ENCODE measurements around the gene TRUB1. TPM values are rescaled to one million over a fixed set of nuclear protein-coding genes. Genes with fewer than 3 reads are reported as not detected.

TRUB1 gene
- total and polyA plus RNA-seq, 2 of the 4 experiments (the other 2 are of a cell fraction) = 9.1 to 17.9 TPM

DNA sequence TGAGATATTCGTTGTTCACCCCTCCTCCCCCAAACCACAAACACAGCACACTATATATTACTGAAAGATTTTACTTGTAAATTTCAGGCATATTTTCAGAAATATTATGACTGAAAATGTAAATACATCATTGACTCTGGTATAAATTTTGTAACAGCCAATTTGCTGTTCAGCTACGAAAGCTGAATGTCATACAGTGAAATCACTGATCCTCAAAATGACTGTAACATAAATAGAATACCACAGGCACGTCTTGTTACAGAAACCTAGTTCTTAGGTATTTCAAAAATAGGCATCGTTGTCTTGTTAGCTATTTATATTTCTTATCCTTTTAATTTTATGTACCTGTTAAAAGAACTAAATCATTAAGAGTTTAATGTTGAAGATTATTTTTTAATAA is 15.1 kb downstream of the TRUB1 start:
- no peak overlapping the region for H2BK20ac ChIP-seq (ENCODE audit: low read depth, low read length)
- H4K8ac ChIP-seq (ENCODE audit: low read depth in 2 of 2, low read length in 2 of 2) = no peak overlapping the region
- H2AK9ac ChIP-seq (replicated peaks; ENCODE audit: low read depth, low read length, poor library complexity) = no peak overlapping the region
- H3K9me3 ChIP-seq (ENCODE audit: control insufficient read depth, insufficient read depth, low read length) = no peaks in the 10 kb centered on the region
- no peak overlapping the region for H2AFZ ChIP-seq (replicated peaks; ENCODE audit: low read length, poor library complexity)
- no CpG with 5 or more reads among the region's 4 CpGs for WGBS, 2 experiments (ENCODE audit: extremely low coverage in 2 of 2, insufficient read length in 1 of 2)
- H3K27ac ChIP-seq (ENCODE audit: insufficient read depth, low read length) = no peak overlapping the region
- H2BK120ac ChIP-seq (ENCODE audit: low read depth, low read length) = no peak overlapping the region
- peaks cover 23 to 46% of the 10 kb centered on the region in 2 experiments for H3K79me1 ChIP-seq (ENCODE audit: low read depth in 1 of 2, low read length in 2 of 2)
- H3K4me3 ChIP-seq (ENCODE audit: insufficient read depth, low read depth, low read length) = no peak overlapping the region
- intact Hi-C loops (cut with micrococcal nuclease) = no loop called here
- no peak overlapping the region for H2BK5ac ChIP-seq (ENCODE audit: low read depth, low read length, poor library complexity, severe bottlenecking)
- no peak for ATAC-seq (ENCODE audit: low read depth)
- no peak overlapping the region for H3K9ac ChIP-seq (ENCODE audit: low read depth, low read length)
- dilution Hi-C loops (cut with HindIII; ENCODE audit: low sequenced_read_pairs, unreplicated experiment) = no loop called here
- CTCF ChIA-PET = interaction anchor here (1.2 kb wide), 1 partner anchor 13 kb away, joined by 3 read pairs; no protein-coding TSS in a partner anchor
- peaks cover 4% of the 10 kb centered on the region for H3K4me1 ChIP-seq (ENCODE audit: control insufficient read depth, insufficient read depth, low read length)
- H4K5ac ChIP-seq (ENCODE audit: low read depth, low read length) = no peak overlapping the region
- POLR2A ChIA-PET (ENCODE audit: unreplicated experiment) = interaction anchor here (1.0 kb wide), 1 partner anchor 15 kb away, joined by 3 read pairs; the partner anchor contains the start of gene TRUB1
- H3K56ac ChIP-seq (ENCODE audit: extremely low read depth, insufficient read depth, low read length) = no peak overlapping the region
- no peaks in the 10 kb centered on the region for H3K27me3 ChIP-seq (ENCODE audit: control insufficient read depth, insufficient read depth, low read length)
- no TSS peak for BruUV-seq (replicated peaks)
- TF ChIP-seq POLR2A (IDR thresholded peaks at IDR 0.05; ENCODE audit: low read depth, low read length) (no peak), MAZ (IDR thresholded peaks at IDR 0.05; ENCODE audit: borderline replicate concordance, low read depth, low read length) (no peak), MAFK (IDR thresholded peaks at IDR 0.05; ENCODE audit: low read depth, low read length) (no peak), NFE2L2 (IDR thresholded peaks at IDR 0.05; ENCODE audit: low read depth, low read length) (no peak), CHD1 (IDR thresholded peaks at IDR 0.05; ENCODE audit: low read depth, low read length) (no peak), CEBPB (IDR thresholded peaks at IDR 0.05; ENCODE audit: low read depth, low read length) (no peak), FOS (IDR thresholded peaks at IDR 0.05; ENCODE audit: low read depth, low read length) (no peak), RFX5 (IDR thresholded peaks at IDR 0.05; ENCODE audit: low read depth, low read length) (no peak), SMC3 (IDR thresholded peaks at IDR 0.05; ENCODE audit: low read depth, low read length) (no peak), BHLHE40 (IDR thresholded peaks at IDR 0.05; ENCODE audit: low read depth, low read length) (no peak), RAD21 (IDR thresholded peaks at IDR 0.05; ENCODE audit: low read length) (no peak)
- TF ChIP-seq, protein P1, sequence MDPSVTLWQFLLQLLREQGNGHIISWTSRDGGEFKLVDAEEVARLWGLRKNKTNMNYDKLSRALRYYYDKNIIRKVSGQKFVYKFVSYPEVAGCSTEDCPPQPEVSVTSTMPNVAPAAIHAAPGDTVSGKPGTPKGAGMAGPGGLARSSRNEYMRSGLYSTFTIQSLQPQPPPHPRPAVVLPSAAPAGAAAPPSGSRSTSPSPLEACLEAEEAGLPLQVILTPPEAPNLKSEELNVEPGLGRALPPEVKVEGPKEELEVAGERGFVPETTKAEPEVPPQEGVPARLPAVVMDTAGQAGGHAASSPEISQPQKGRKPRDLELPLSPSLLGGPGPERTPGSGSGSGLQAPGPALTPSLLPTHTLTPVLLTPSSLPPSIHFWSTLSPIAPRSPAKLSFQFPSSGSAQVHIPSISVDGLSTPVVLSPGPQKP (IDR thresholded peaks at IDR 0.05; ENCODE audit: borderline replicate concordance, low read depth, low read length) = no peak
- TF ChIP-seq, protein P2, sequence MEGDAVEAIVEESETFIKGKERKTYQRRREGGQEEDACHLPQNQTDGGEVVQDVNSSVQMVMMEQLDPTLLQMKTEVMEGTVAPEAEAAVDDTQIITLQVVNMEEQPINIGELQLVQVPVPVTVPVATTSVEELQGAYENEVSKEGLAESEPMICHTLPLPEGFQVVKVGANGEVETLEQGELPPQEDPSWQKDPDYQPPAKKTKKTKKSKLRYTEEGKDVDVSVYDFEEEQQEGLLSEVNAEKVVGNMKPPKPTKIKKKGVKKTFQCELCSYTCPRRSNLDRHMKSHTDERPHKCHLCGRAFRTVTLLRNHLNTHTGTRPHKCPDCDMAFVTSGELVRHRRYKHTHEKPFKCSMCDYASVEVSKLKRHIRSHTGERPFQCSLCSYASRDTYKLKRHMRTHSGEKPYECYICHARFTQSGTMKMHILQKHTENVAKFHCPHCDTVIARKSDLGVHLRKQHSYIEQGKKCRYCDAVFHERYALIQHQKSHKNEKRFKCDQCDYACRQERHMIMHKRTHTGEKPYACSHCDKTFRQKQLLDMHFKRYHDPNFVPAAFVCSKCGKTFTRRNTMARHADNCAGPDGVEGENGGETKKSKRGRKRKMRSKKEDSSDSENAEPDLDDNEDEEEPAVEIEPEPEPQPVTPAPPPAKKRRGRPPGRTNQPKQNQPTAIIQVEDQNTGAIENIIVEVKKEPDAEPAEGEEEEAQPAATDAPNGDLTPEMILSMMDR (conservative IDR thresholded peaks at IDR 0.05; ENCODE audit: low read depth, low read length) = no peak
- TF ChIP-seq, protein P3, sequence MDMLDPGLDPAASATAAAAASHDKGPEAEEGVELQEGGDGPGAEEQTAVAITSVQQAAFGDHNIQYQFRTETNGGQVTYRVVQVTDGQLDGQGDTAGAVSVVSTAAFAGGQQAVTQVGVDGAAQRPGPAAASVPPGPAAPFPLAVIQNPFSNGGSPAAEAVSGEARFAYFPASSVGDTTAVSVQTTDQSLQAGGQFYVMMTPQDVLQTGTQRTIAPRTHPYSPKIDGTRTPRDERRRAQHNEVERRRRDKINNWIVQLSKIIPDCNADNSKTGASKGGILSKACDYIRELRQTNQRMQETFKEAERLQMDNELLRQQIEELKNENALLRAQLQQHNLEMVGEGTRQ (IDR thresholded peaks at IDR 0.05; ENCODE audit: low read depth, low read length) = no peak
- H3K23ac ChIP-seq (ENCODE audit: low read depth, low read length) = no peak overlapping the region
- peaks cover 12% of the 10 kb centered on the region for H4K20me1 ChIP-seq (ENCODE audit: insufficient read depth, low read length)
- no peak overlapping the region for H4K91ac ChIP-seq (ENCODE audit: insufficient read depth, low read depth, low read length)
- in situ Hi-C loops (cut with MboI; ENCODE audit: low sequenced_read_pairs) = no loop called here
- no peaks in the 10 kb centered on the region for H3K36me3 ChIP-seq (ENCODE audit: control insufficient read depth, insufficient read depth, low read length)
- DNase-seq = peak; percentile 39
- H3K14ac ChIP-seq (replicated peaks; ENCODE audit: low read depth, low read length) = no peak overlapping the region
- H3K4me2 ChIP-seq (ENCODE audit: low read depth, low read length) = no peak overlapping the region
- H2BK15ac ChIP-seq (ENCODE audit: low read depth, low read length) = no peak overlapping the region
- H3K4ac ChIP-seq (ENCODE audit: low read depth, low read length) = no peak overlapping the region
- peaks cover 4% of the 10 kb centered on the region for H3K9me1 ChIP-seq (ENCODE audit: insufficient read depth, low read length)
- H2AK5ac ChIP-seq (ENCODE audit: low read depth, low read length) = no peak overlapping the region
- H3K18ac ChIP-seq (ENCODE audit: low read depth, low read length) = no peak overlapping the region
